GM19193 (cell line): Measurements from ENCODE around the gene AEBP1.

Experiments
- POLR2A ChIP-seq: IDR thresholded peaks from 4 replicates; pipeline ENCODE4 v1.6.1; 2011; ENCODE audit not compliant: insufficient read depth, insufficient read length; ENCODE audit errors: extremely low read depth

The AEBP1 gene

GRCh38 chr7:44112997-44113763 lies 9.0 kb downstream of the AEBP1 start:
- no peak for TF ChIP-seq POLR2A

- TF ChIP-seq POLR2A: no peak
Measured at GRCh38 chr7:44113764-44114354, 9.7 kb downstream of the AEBP1 start.

GRCh38 chr7:44114586-44115310 lies 10.6 kb downstream of the AEBP1 start:
- no peak for TF ChIP-seq POLR2A

GRCh38 chr7:44116087-44116788 lies 12.1 kb downstream of the AEBP1 start:
- TF ChIP-seq POLR2A: no peak

- TF ChIP-seq POLR2A: no peak
Measured at GRCh38 chr7:44116789-44117666, 12.9 kb downstream of the AEBP1 start.

GRCh38 chr7:44117801-44118429 lies 13.8 kb downstream of the AEBP1 start:
- TF ChIP-seq POLR2A: no peak

GRCh38 chr7:44119829-44120380 lies 15.8 kb downstream of the AEBP1 start:
- TF ChIP-seq POLR2A: no peak

- no peak for TF ChIP-seq POLR2A
Measured at GRCh38 chr7:44120395-44120794, 16.2 kb downstream of the AEBP1 start.

- TF ChIP-seq POLR2A: no peak
Measured at GRCh38 chr7:44121761-44122420, 17.7 kb downstream of the AEBP1 start.

- no peak for TF ChIP-seq POLR2A
Measured at GRCh38 chr7:44122529-44122928, 18.4 kb downstream of the AEBP1 start.

- TF ChIP-seq POLR2A: peak; percentile 68
Measured at GRCh38 chr7:44123190-44124003, 19.3 kb downstream of the AEBP1 start, which contains the start of gene POLD2. POLD2 (minus strand) TSS chr7:44123548; CDS start chr7:44122053, 1,495 bp downstream.

GRCh38 chr7:44124822-44125202 lies 20.7 kb downstream of the AEBP1 start:
- TF ChIP-seq POLR2A: no peak
